Liver (tissue), 3 donors: ENCODE data around the gene SREBF2.

Experiments
- FOXA1 ChIP-seq: IDR thresholded peaks from 2 replicates; pipeline ENCODE4 v1.6.1; 2016; ENCODE audit warnings: antibody characterized with exemption
- FOXA2 ChIP-seq: IDR thresholded peaks from 2 replicates; pipeline ENCODE4 v1.6.1; 2016; ENCODE audit warnings: antibody characterized with exemption
- JUND ChIP-seq, 2 donors: IDR thresholded peaks; 2 replicates each; pipeline ENCODE4 v1.6.1; 2016; ENCODE audit warnings: antibody characterized with exemption in 2 of 2
- NR2F2 ChIP-seq: IDR thresholded peaks from 2 replicates; pipeline ENCODE4 v1.6.1; 2016; ENCODE audit warnings: antibody characterized with exemption
- RAD21 ChIP-seq, 2 donors: IDR thresholded peaks; 2 replicates each; pipeline ENCODE4 v1.6.1; 2016; ENCODE audit warnings: antibody characterized with exemption in 2 of 2, mild to moderate bottlenecking in 2 of 2
- RXRA ChIP-seq, 2 donors: IDR thresholded peaks; 2 replicates each; pipeline ENCODE4 v1.6.1; 2017 to 2018; ENCODE audit warnings: antibody characterized with exemption in 2 of 2, mild to moderate bottlenecking in 1 of 2
- SP1 ChIP-seq: IDR thresholded peaks from 2 replicates; pipeline ENCODE4 v1.6.1; 2018; ENCODE audit warnings: antibody characterized with exemption, mild to moderate bottlenecking
- YY1 ChIP-seq: IDR thresholded peaks from 2 replicates; pipeline ENCODE4 v1.6.1; 2016; ENCODE audit warnings: antibody characterized with exemption, mild to moderate bottlenecking
- TF ChIP-seq, protein P1 (sequence below): fragments of 150-350 bp; IDR thresholded peaks from 2 replicates; pipeline ENCODE4 v1.5.1; 2017; ENCODE audit warnings: improper control_type of control experiment, low read depth, low read length; ENCODE audit not compliant: missing input control
- TF ChIP-seq, protein P2 (sequence below): IDR thresholded peaks from 2 replicates; pipeline ENCODE4 v1.6.1; 2016; ENCODE audit warnings: antibody characterized with exemption
- TF ChIP-seq, protein P3 (sequence below): IDR thresholded peaks from 2 replicates; pipeline ENCODE4 v1.6.1; 2016; ENCODE audit warnings: antibody characterized with exemption, mild to moderate bottlenecking
- donor health status: healthy.
- donor health status: healthy.

DNA sequence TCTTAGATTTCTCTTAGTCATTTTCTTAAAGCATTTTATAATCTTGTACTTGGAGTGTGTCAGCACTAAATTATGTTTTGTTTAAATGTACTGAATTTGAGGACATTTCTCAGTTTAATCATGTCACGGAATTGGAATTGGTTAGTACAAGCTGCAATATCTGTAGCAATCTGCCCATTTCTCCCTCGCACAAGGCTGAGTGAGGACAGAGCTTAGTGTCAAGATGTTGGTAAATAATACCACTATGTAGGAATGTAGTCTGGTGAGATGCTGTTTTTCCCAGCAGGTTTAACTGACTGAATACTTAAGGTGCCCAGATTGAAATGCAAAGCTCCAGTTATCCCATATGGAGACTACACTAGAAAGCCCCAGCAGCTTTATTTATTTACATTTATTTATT lies 30.6 kb downstream of the SREBF2 start:
- TF ChIP-seq, protein P1, sequence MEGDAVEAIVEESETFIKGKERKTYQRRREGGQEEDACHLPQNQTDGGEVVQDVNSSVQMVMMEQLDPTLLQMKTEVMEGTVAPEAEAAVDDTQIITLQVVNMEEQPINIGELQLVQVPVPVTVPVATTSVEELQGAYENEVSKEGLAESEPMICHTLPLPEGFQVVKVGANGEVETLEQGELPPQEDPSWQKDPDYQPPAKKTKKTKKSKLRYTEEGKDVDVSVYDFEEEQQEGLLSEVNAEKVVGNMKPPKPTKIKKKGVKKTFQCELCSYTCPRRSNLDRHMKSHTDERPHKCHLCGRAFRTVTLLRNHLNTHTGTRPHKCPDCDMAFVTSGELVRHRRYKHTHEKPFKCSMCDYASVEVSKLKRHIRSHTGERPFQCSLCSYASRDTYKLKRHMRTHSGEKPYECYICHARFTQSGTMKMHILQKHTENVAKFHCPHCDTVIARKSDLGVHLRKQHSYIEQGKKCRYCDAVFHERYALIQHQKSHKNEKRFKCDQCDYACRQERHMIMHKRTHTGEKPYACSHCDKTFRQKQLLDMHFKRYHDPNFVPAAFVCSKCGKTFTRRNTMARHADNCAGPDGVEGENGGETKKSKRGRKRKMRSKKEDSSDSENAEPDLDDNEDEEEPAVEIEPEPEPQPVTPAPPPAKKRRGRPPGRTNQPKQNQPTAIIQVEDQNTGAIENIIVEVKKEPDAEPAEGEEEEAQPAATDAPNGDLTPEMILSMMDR: no peak
- TF ChIP-seq SP1 (no peak), FOXA1 (no peak), RAD21 (IDR thresholded peaks at IDR 0.05) (no peak), NR2F2 (no peak), FOXA2 (no peak), JUND (IDR thresholded peaks at IDR 0.05) (no peak), RXRA (IDR thresholded peaks at IDR 0.05) (no peak), YY1 (no peak)
- TF ChIP-seq, protein P2, sequence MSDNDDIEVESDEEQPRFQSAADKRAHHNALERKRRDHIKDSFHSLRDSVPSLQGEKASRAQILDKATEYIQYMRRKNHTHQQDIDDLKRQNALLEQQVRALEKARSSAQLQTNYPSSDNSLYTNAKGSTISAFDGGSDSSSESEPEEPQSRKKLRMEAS: no peak
- TF ChIP-seq, protein P3, sequence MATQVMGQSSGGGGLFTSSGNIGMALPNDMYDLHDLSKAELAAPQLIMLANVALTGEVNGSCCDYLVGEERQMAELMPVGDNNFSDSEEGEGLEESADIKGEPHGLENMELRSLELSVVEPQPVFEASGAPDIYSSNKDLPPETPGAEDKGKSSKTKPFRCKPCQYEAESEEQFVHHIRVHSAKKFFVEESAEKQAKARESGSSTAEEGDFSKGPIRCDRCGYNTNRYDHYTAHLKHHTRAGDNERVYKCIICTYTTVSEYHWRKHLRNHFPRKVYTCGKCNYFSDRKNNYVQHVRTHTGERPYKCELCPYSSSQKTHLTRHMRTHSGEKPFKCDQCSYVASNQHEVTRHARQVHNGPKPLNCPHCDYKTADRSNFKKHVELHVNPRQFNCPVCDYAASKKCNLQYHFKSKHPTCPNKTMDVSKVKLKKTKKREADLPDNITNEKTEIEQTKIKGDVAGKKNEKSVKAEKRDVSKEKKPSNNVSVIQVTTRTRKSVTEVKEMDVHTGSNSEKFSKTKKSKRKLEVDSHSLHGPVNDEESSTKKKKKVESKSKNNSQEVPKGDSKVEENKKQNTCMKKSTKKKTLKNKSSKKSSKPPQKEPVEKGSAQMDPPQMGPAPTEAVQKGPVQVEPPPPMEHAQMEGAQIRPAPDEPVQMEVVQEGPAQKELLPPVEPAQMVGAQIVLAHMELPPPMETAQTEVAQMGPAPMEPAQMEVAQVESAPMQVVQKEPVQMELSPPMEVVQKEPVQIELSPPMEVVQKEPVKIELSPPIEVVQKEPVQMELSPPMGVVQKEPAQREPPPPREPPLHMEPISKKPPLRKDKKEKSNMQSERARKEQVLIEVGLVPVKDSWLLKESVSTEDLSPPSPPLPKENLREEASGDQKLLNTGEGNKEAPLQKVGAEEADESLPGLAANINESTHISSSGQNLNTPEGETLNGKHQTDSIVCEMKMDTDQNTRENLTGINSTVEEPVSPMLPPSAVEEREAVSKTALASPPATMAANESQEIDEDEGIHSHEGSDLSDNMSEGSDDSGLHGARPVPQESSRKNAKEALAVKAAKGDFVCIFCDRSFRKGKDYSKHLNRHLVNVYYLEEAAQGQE: no peak
